Transverse colon (tissue), 4 donors: Measurements from ENCODE around the gene SCGB1A1. TPM values are rescaled to one million over a fixed set of nuclear protein-coding genes. Genes with fewer than 3 reads are reported as not detected.

Experiments
- DNase-seq: peaks from one replicate; pipeline ENCODE4 v3.0.0-alpha.2; 2019
- H3K27ac ChIP-seq, 4 donors: fragments of 200-600 bp; sonication (generic); 2 replicates each; pipeline ENCODE4 v1.5.1; 2016 to 2018; ENCODE audit warnings: inconsistent platforms in 4 of 4
- H3K27me3 ChIP-seq: fragments of 200-600 bp; sonication (generic); 2 replicates; pipeline ENCODE4 v1.5.1; 2017; ENCODE audit warnings: inconsistent platforms
- H3K36me3 ChIP-seq, 4 donors: fragments of 200-600 bp; sonication (generic); 2 replicates each; pipeline ENCODE4 v1.5.1; 2017 to 2019; ENCODE audit warnings: inconsistent platforms in 4 of 4
- H3K4me1 ChIP-seq, 4 donors: fragments of 200-600 bp; sonication (generic); 2 replicates each; pipeline ENCODE4 v1.5.1; 2017 to 2020; ENCODE audit warnings: inconsistent platforms in 4 of 4
- H3K4me3 ChIP-seq, 4 donors: fragments of 200-600 bp; sonication (generic); 1 replicate in 1 of 4; 2 replicates in 3 of 4; pipeline versions ENCODE4 v1.5.1 to v1.6.1; 2017 to 2019; ENCODE audit warnings: inconsistent platforms in 4 of 4
- H3K9me3 ChIP-seq, 2 donors: fragments of 200-600 bp; sonication (generic); 2 replicates each; pipeline ENCODE4 v1.5.1; 2017 to 2019; ENCODE audit warnings: inconsistent platforms in 2 of 2
- EP300 ChIP-seq: sonication (generic); formaldehyde crosslinking; IDR thresholded peaks from one replicate; pipeline ENCODE4 v1.6.1; 2017; ENCODE audit warnings: antibody characterized with exemption, low read depth
- POLR2A ChIP-seq: fragments of 450-650 bp; IDR thresholded peaks from one replicate; pipeline ENCODE4 v1.6.1; 2016; ENCODE audit warnings: antibody characterized with exemption, mild to moderate bottlenecking, moderate library complexity
- POLR2AphosphoS5 ChIP-seq, 3 donors: sonication (generic); formaldehyde crosslinking; IDR thresholded peaks; one replicate each; pipeline ENCODE4 v1.6.1; 2016; ENCODE audit warnings: antibody characterized with exemption in 3 of 3
- WGBS, 2 donors: methylation state at CpG; one replicate each; pipeline ENCODE4 v1.1.5; 2018; ENCODE audit warnings: low coverage in 1 of 2; 5-methylcytosine and 5-hydroxymethylcytosine counted together
- in situ Hi-C, 4 donors: fragments of 200-750 bp; cut with MboI; loops; one replicate each; pipeline versions ENCODE4 v1.15.0 to v1.15.1; 2017; ENCODE audit warnings: low sequenced_read_pairs in 3 of 4, low pct_ligation_motif_present in 1 of 4, low pct_unique_long_range_greater_than_20kb in 1 of 4
- intact Hi-C: fragments of 100-400 bp; cut with DNase I; formaldehyde crosslinking; loops from one replicate; pipeline ENCODE4 v1.15.1; 2023; ENCODE audit warnings: low total_unique reads
- total RNA-seq, 4 donors: library from RNA; depleted of rRNA; stranded (reverse); fragments of >200 nt; gene quantifications; one replicate each; pipeline ENCODE4 v1.1.0, GENCODE V29; 2016
- TF ChIP-seq, protein P1 (sequence below), 5 experiments: fragments of 200-600 bp in 3 of 5; fragments of 450-650 bp in 2 of 5; sonication (generic) in 3 of 5; IDR thresholded peaks; 1 replicate in 2 of 5; 2 replicates in 3 of 5; pipeline ENCODE4 v1.5.1; 2016 to 2017; ENCODE audit warnings: antibody characterized with exemption in 5 of 5, inconsistent platforms in 3 of 5, mild to moderate bottlenecking in 2 of 5, moderate library complexity in 1 of 5

SCGB1A1 gene
- total RNA-seq, 4 donors from 2014 or later, result not detected

DNA sequence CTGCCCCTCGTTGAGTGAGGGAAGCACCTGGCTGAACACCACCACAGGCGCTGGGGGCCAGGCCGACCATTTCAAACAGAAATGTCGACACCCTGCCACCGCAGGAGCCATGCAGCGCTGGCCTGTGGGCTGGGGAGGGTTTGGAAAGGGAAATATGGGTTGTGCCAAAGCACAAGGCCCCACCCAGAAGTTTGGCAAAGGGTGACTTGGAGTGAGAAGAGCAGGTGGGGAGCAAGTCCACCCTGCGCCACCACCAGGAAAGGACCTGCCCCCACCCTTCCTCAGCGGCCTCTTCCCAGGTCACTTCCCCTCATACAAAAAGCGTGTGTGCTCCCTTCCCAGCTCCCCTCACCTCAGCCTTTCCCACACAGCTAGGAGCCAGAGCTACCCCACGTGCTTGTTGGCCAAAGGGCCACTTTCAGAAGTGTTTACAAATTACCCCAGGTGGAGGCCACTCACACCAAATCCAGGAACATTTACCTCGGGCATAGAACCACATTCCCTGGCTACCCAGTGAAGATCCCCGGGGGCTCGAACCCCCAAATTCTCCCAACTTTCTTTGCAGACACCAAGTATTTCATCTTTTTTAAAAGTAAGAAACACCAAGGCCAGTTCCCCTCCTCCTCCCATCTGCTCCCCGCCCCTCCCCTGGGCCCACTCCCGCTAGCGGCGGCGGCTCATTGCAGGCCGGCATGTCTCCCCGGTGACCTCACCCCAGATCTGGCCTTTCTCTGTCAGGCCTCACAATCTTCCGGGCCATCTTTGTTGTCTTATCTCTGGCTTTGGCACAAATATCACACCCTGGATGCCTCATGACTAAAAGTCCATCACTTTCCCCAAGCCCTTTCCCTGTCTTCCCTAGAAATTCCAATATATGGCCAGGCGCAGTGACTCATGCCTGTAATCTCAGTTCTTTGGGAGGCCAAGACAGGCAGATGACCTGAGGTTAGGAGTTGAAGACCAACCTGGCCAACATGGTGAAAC lies 20.5 kb upstream of the SCGB1A1 start:
- in situ Hi-C loops, result loop anchor here (10.0 to 25.0 kb wide), 4 partner anchors 289 to 489 kb away; partner anchors contain the start of genes LRRN4CL (in 1 of the 4), SLC3A2 (in 1 of the 4) and UBXN1 (in 1 of the 4)
- 60 to 70% methylated on average over 10 to 22 of the region's 22 CpGs for WGBS, 2 donors

DNA sequence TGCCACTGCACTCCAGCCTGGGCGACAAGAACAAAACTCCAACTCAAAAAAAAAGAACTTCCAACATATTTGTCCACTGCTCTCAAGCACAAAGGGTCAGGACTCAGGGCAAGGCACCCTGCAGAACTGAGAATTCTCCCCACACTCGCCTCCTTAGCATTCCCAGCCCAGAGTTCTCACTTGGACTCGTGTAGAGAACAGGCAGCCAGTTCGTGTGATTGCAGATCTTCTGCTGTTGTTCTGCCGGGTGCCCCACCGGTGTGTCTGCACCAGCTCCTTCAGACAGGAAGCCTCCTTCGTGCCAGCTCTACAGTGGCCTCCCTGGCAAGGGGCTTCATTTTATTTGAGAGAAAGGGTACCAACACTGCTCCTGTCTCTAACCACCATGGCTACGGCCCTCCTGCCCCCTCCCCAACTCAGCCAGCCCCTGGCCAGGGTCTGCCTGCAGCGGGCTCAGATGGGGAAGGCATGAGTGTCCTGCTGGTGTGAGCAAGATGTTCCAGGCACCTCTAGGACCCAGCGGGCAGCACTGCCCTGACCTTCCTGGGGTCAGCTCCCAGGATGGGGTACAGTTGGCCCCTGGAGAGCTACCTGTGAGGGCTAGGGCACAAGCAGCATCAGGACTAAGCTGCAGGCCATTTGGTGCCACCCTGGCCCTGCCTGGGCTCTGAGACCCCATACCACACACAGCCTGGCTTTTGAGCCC lies 19.5 kb upstream of the SCGB1A1 start:
- no peak for TF ChIP-seq EP300
- no peak for TF ChIP-seq POLR2AphosphoS5 (IDR thresholded peaks at IDR 0.05)
- TF ChIP-seq, protein P1, sequence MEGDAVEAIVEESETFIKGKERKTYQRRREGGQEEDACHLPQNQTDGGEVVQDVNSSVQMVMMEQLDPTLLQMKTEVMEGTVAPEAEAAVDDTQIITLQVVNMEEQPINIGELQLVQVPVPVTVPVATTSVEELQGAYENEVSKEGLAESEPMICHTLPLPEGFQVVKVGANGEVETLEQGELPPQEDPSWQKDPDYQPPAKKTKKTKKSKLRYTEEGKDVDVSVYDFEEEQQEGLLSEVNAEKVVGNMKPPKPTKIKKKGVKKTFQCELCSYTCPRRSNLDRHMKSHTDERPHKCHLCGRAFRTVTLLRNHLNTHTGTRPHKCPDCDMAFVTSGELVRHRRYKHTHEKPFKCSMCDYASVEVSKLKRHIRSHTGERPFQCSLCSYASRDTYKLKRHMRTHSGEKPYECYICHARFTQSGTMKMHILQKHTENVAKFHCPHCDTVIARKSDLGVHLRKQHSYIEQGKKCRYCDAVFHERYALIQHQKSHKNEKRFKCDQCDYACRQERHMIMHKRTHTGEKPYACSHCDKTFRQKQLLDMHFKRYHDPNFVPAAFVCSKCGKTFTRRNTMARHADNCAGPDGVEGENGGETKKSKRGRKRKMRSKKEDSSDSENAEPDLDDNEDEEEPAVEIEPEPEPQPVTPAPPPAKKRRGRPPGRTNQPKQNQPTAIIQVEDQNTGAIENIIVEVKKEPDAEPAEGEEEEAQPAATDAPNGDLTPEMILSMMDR (IDR thresholded peaks at IDR 0.05), result no peak
- no peak for TF ChIP-seq POLR2A
- no peaks in the 10 kb centered on the region for H3K9me3 ChIP-seq
- peaks cover 54 to 77% (median 55%) of the 10 kb centered on the region in 4 donors for H3K4me1 ChIP-seq
- H3K27ac ChIP-seq, result peak overlapping the region; percentile 79 to 91 (median 84)
- H3K27me3 ChIP-seq, result no peaks in the 10 kb centered on the region
- H3K36me3 ChIP-seq, result no peaks in the 10 kb centered on the region
- in situ Hi-C loops (loop anchor here (10.0 to 25.0 kb wide), 4 partner anchors 288 to 488 kb away; partner anchors contain the start of genes LRRN4CL (in 1 of the 4), SLC3A2 (in 1 of the 4) and UBXN1 (in 1 of the 4)), intact Hi-C loops (loop anchor here (10.0 kb wide), 2 partner anchors 145 to 285 kb away; partner anchors contain the start of genes AHNAK and LRRN4CL)
- 0 to 59% methylated on average over 1 to 8 of the region's 10 CpGs for WGBS, 2 donors
- DNase-seq, result no peak
- H3K4me3 ChIP-seq, result no peak overlapping the region

More for the DNA sequence above, 20.5 kb upstream of the SCGB1A1 start:
- H3K4me3 ChIP-seq, result no peak overlapping the region
- peaks cover 54 to 77% (median 55%) of the 10 kb centered on the region in 4 donors for H3K4me1 ChIP-seq
- no peaks in the 10 kb centered on the region for H3K9me3 ChIP-seq
- DNase-seq, result no peak
- intact Hi-C loops, result loop anchor here (10.0 kb wide), 2 partner anchors 146 to 286 kb away; partner anchors contain the start of genes AHNAK and LRRN4CL
- H3K27ac ChIP-seq, result peak overlapping the region; percentile 79 to 91 (median 84)
- no peaks in the 10 kb centered on the region for H3K27me3 ChIP-seq
- H3K36me3 ChIP-seq, result no peaks in the 10 kb centered on the region
- TF ChIP-seq, protein P1 (IDR thresholded peaks at IDR 0.05), result no peak
- no peak for TF ChIP-seq POLR2A
- no peak for TF ChIP-seq POLR2AphosphoS5 (IDR thresholded peaks at IDR 0.05)
- no peak for TF ChIP-seq EP300

DNA sequence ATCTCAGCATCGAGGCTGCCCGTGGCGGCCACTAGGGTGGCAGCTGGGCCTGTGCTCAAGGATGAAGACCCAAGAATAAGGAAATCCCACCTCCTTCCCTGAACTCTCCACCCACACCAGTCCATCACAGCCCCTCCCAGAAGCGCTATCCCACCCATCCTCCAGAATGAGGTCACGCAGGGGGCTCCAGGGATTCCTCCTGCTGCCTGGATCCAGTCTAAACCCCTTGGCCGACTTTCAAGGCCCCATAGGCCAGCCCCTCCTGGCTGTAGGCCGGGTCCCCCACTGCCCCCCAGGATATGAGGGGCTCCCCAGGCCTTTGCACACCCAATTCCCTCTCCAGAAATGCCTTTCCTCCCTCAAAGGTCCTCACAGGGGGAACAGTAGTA lies 19.0 kb upstream of the SCGB1A1 start:
- peaks cover 54 to 73% (median 54%) of the 10 kb centered on the region in 4 donors for H3K4me1 ChIP-seq
- no peak for DNase-seq
- no peaks in the 10 kb centered on the region for H3K27me3 ChIP-seq
- 73% methylated on average over 7 of the region's 7 CpGs; no CpG with 5 or more reads in 1 of the 2 donors for WGBS, 2 donors
- no peak overlapping the region for H3K4me3 ChIP-seq
- peak overlapping the region; percentile 79 to 91 (median 84) for H3K27ac ChIP-seq
- in situ Hi-C loops (loop anchor here (10.0 to 25.0 kb wide), 4 partner anchors 287 to 487 kb away; partner anchors contain the start of genes LRRN4CL (in 2 of the 4), UBXN1 (in 2 of the 4) and SLC3A2 (in 1 of the 4)), intact Hi-C loops (loop anchor here (10.0 kb wide), 2 partner anchors 145 to 285 kb away; partner anchors contain the start of genes AHNAK and LRRN4CL)
- H3K9me3 ChIP-seq, result no peaks in the 10 kb centered on the region
- TF ChIP-seq EP300, result no peak
- TF ChIP-seq, protein P1 (IDR thresholded peaks at IDR 0.05), result no peak
- no peak for TF ChIP-seq POLR2AphosphoS5 (IDR thresholded peaks at IDR 0.05)
- TF ChIP-seq POLR2A, result no peak
- H3K36me3 ChIP-seq, result no peaks in the 10 kb centered on the region
